Right atrium auricular region (tissue), 2 donors: Measurements from ENCODE around the gene OSBPL3. TPM values are rescaled to one million over a fixed set of nuclear protein-coding genes. Genes with fewer than 3 reads are reported as not detected.

Source experiments
- DNase-seq: peaks from one replicate; pipeline ENCODE4 v3.0.0-alpha.2; 2019; ENCODE audit warnings: low spot score
- H3K27ac ChIP-seq, 2 donors: fragments of 200-600 bp; sonication (generic); 1 replicate in 1 of 2; 2 replicates in 1 of 2; pipeline ENCODE4 v1.5.1; 2016 to 2019
- H3K27me3 ChIP-seq, 2 donors: fragments of 200-600 bp; sonication (generic); one replicate each; pipeline versions ENCODE4 v1.5.1 to v1.6.0; 2017 to 2019
- H3K36me3 ChIP-seq: fragments of 200-600 bp; sonication (generic); one replicate; pipeline ENCODE4 v1.5.1; 2016
- H3K4me1 ChIP-seq, 2 donors: fragments of 200-600 bp; sonication (generic); one replicate each; pipeline versions ENCODE4 v1.5.1 to v1.6.0; 2017 to 2019
- H3K4me3 ChIP-seq, 2 donors: fragments of 200-600 bp; sonication (generic); 1 replicate in 1 of 2; 2 replicates in 1 of 2; pipeline ENCODE4 v1.5.1; 2017 to 2019; ENCODE audit warnings: mild to moderate bottlenecking in 1 of 2, moderate library complexity in 1 of 2
- H3K9me3 ChIP-seq, 2 donors: fragments of 200-600 bp; sonication (generic); one replicate each; pipeline ENCODE4 v1.5.1; 2019
- CTCF ChIP-seq, 2 donors: fragments of 200-600 bp; sonication (generic); IDR thresholded peaks; one replicate each; pipeline ENCODE4 v1.5.1; 2019; ENCODE audit warnings: antibody characterized with exemption in 2 of 2
- total RNA-seq, 2 donors: library from RNA; depleted of rRNA; stranded (reverse); fragments of >200 nt; gene quantifications; one replicate each; pipeline ENCODE4 v1.1.0, GENCODE V29; 2016

The OSBPL3 gene
- total RNA-seq, 2 donors from 2014 or later = 4.8 to 6.7 TPM

DNA sequence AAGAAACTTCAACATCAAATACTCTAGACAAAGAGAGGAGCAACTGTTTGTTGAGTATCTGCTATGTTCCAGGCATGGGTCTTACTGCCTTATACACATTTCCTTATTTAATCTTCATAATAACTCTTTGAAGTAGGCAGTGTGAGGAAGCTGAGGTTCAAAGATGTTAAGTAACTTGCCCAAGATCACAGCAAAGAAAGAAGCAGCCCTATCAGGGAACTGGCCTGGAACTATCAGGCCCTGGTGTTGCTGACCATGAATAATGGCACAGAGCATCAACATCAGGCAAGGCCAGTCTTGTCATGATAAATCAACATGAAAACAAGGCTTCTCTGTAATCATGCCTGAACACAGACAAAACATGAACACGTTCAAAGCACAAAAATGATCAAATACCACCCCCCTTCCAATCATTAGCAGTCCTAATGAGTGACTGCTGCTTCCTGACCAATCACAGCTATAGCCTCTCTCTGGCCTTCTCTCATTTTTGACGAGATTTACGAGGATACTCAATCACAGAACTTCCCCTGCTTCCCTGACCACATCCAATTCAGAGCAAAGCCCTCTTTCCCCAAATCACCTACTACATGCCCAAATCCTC is 225.0 kb downstream of the OSBPL3 start:
- no peak for TF ChIP-seq CTCF (IDR thresholded peaks at IDR 0.05)
- H3K4me3 ChIP-seq = no peak overlapping the region
- H3K4me1 ChIP-seq = peaks cover 0 to 9% of the 10 kb centered on the region in 2 donors
- H3K27ac ChIP-seq = no peak overlapping the region
- H3K36me3 ChIP-seq = no peaks in the 10 kb centered on the region
- H3K9me3 ChIP-seq = no peaks in the 10 kb centered on the region
- DNase-seq = no peak
- no peaks in the 10 kb centered on the region for H3K27me3 ChIP-seq

DNA sequence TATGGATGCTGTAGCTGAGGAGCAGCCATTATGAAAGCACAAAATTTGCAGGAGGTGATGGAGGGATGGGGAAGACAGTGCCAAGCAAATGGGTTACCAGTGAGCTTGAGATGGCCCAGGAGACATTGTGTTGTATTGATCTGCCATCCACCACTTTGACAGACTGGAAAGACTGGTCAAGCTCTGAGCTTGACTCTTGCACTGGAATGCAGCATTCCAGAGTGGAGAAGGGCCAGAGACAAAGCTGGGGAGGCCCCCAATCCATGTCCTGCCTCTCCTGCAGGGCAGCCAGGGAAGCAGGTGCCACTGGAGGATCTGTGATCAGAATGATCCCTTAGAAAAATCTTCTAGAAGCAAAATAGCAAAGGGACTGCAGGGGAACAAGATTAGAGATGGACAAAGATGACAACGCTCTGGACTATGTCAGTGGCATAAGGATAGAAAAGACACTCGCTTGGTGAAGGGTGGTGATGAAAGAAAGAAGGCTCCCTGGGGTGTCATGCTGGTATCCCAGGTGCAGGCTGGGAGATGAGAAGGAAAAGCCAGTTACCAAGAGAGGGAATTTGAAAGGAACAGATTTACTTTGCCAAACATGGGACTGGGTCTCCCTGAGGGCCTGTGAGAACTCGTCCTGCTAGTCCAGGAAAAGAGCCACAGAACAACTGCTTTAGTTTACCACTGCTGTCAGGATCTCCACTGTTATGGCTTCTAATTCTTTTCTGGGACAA is 227.7 kb downstream of the OSBPL3 start:
- H3K4me3 ChIP-seq = no peak overlapping the region
- H3K9me3 ChIP-seq = no peaks in the 10 kb centered on the region
- H3K36me3 ChIP-seq = no peaks in the 10 kb centered on the region
- H3K27ac ChIP-seq = no peak overlapping the region
- peaks cover 0 to 9% of the 10 kb centered on the region in 2 donors for H3K4me1 ChIP-seq
- TF ChIP-seq CTCF (IDR thresholded peaks at IDR 0.05) = no peak
- DNase-seq = no peak
- H3K27me3 ChIP-seq = no peaks in the 10 kb centered on the region

- H3K27ac ChIP-seq = no peak overlapping the region
- TF ChIP-seq CTCF (IDR thresholded peaks at IDR 0.05) = no peak
- no peaks in the 10 kb centered on the region for H3K9me3 ChIP-seq
- no peaks in the 10 kb centered on the region for H3K27me3 ChIP-seq
- no peaks in the 10 kb centered on the region for H3K36me3 ChIP-seq
- H3K4me3 ChIP-seq = no peak overlapping the region
- no peak for DNase-seq
- H3K4me1 ChIP-seq = peaks cover 0 to 4% of the 10 kb centered on the region in 2 donors
These were observed 228.5 kb downstream of the OSBPL3 start for GRCh38 chr7:24751484-24751883.

GRCh38 chr7:24750441-24751055 is 229.4 kb downstream of the OSBPL3 start:
- Histone ChIP-seq H3K4me3 (no peak overlapping the region), H3K27me3 (no peaks in the 10 kb centered on the region), H3K4me1 (no peaks in the 10 kb centered on the region), H3K36me3 (no peaks in the 10 kb centered on the region), H3K9me3 (no peaks in the 10 kb centered on the region), H3K27ac (no peak overlapping the region)
- TF ChIP-seq CTCF (IDR thresholded peaks at IDR 0.05) = no peak
- DNase-seq = no peak

GRCh38 chr7:24748521-24748920 is 231.5 kb downstream of the OSBPL3 start:
- no peak for DNase-seq
- no peak overlapping the region for H3K27ac ChIP-seq

More at GRCh38 chr7:24748521-24748920, 231.5 kb downstream of the OSBPL3 start:
- no peaks in the 10 kb centered on the region for H3K27me3 ChIP-seq
- H3K4me3 ChIP-seq = no peak overlapping the region
- H3K9me3 ChIP-seq = no peaks in the 10 kb centered on the region
- no peaks in the 10 kb centered on the region for H3K36me3 ChIP-seq
- TF ChIP-seq CTCF (IDR thresholded peaks at IDR 0.05) = no peak
- no peaks in the 10 kb centered on the region for H3K4me1 ChIP-seq

Other genes starting within 250 kb of the OSBPL3 start
- 10 to 100 TPM in 1 of 2 donors, 1 to 10 TPM in 1; 7.7 to 11.9 TPM for gene GSDME, start 222.7 kb downstream of the OSBPL3 start, total RNA-seq
- gene CYCS, start 145.1 kb upstream of the OSBPL3 start, total RNA-seq = 100 to 1,000 TPM; 134 to 282 TPM
- not detected for gene NPVF, start 248.3 kb upstream of the OSBPL3 start, total RNA-seq